ENCODE measurements around the gene KCNAB1. TPM values are rescaled to one million over a fixed set of nuclear protein-coding genes. Genes with fewer than 3 reads are reported as not detected.

The KCNAB1 gene
- total and polyA plus RNA-seq, 4 donors = 0.76 to 2.8 (median 1.0) TPM

- Histone ChIP-seq H3K9me3 (ENCODE audit: control insufficient read depth in 4 of 4, low read length in 3 of 4) (no peaks in the 10 kb centered on the region), H3K27me3 (ENCODE audit: control insufficient read depth in 4 of 4, insufficient read depth in 4 of 4, low read length in 3 of 4) (no peaks in the 10 kb centered on the region), H3K36me3 (ENCODE audit: control insufficient read depth in 4 of 4, insufficient read depth in 3 of 4, low read depth in 1 of 4, low read length in 3 of 4) (no peaks in the 10 kb centered on the region), H3K4me1 (ENCODE audit: control insufficient read depth in 4 of 4, insufficient read depth in 4 of 4, low read length in 3 of 4) (no peaks in the 10 kb centered on the region), H3K27ac (ENCODE audit: low read depth in 1 of 2, low read length in 2 of 2) (no peak overlapping the region), H3K9ac (ENCODE audit: low read depth in 1 of 2, low read length in 2 of 2) (no peak overlapping the region), H3K4me3 (ENCODE audit: low read depth in 1 of 3, low read length in 3 of 3) (no peak overlapping the region)
- no peak for DNase-seq (ENCODE audit: low spot score)
- WGBS = 74% methylated on average over 4 of the region's 4 CpGs
- TF ChIP-seq NR2F2 (IDR thresholded peaks at IDR 0.05) (no peak), JUND (IDR thresholded peaks at IDR 0.05) (peak in 1 of 2 donors; percentile 16)
Observed at GRCh38 chr3:156317462-156318074, 197.2 kb downstream of the KCNAB1 start.

GRCh38 chr3:156321945-156322344, 201.6 kb downstream of the KCNAB1 start:
- no peaks in the 10 kb centered on the region for H3K27me3 ChIP-seq (ENCODE audit: control insufficient read depth in 4 of 4, insufficient read depth in 4 of 4, low read length in 3 of 4)
- 49% methylated on average over 4 of the region's 4 CpGs for WGBS
- H3K9me3 ChIP-seq (ENCODE audit: control insufficient read depth in 4 of 4, low read length in 3 of 4) = no peaks in the 10 kb centered on the region
- H3K36me3 ChIP-seq (ENCODE audit: control insufficient read depth in 4 of 4, insufficient read depth in 3 of 4, low read depth in 1 of 4, low read length in 3 of 4) = no peaks in the 10 kb centered on the region
- DNase-seq (ENCODE audit: low spot score) = no peak
- H3K27ac ChIP-seq (ENCODE audit: low read depth in 1 of 2, low read length in 2 of 2) = no peak overlapping the region
- TF ChIP-seq FOXA2 (IDR thresholded peaks at IDR 0.05) = no peak
- no peak for TF ChIP-seq MAX (IDR thresholded peaks at IDR 0.05)
- no peak for TF ChIP-seq YY1 (IDR thresholded peaks at IDR 0.05)
- TF ChIP-seq TAF1 (conservative IDR thresholded peaks at IDR 0.05) = no peak
- no peak for TF ChIP-seq JUND (IDR thresholded peaks at IDR 0.05)
- no peak for TF ChIP-seq EGR1 (IDR thresholded peaks at IDR 0.05; ENCODE audit: low read depth in 2 of 2)
- TF ChIP-seq NR2F2 (IDR thresholded peaks at IDR 0.05) = no peak
- no peak for TF ChIP-seq RXRA (IDR thresholded peaks at IDR 0.05)
- no peak for TF ChIP-seq ATF3 (IDR thresholded peaks at IDR 0.05)
- no peak overlapping the region for H3K9ac ChIP-seq (ENCODE audit: low read depth in 1 of 2, low read length in 2 of 2)
- no peaks in the 10 kb centered on the region for H3K4me1 ChIP-seq (ENCODE audit: control insufficient read depth in 4 of 4, insufficient read depth in 4 of 4, low read length in 3 of 4)
- H3K4me3 ChIP-seq (ENCODE audit: low read depth in 1 of 3, low read length in 3 of 3) = no peak overlapping the region

GRCh38 chr3:156323466-156323865, 203.1 kb downstream of the KCNAB1 start:
- TF ChIP-seq FOXA1 (IDR thresholded peaks at IDR 0.05) (no peak), REST (IDR thresholded peaks at IDR 0.05) (no peak), ATF3 (IDR thresholded peaks at IDR 0.05) (no peak), HNF4A (conservative IDR thresholded peaks at IDR 0.05) (no peak), RAD21 (IDR thresholded peaks at IDR 0.05) (no peak), RXRA (IDR thresholded peaks at IDR 0.05) (no peak), CTCF (IDR thresholded peaks at IDR 0.05; ENCODE audit: low read depth, low read length, missing input control) (no peak), HNF4G (IDR thresholded peaks at IDR 0.05) (no peak), SP1 (IDR thresholded peaks at IDR 0.05) (no peak), ZBTB33 (IDR thresholded peaks at IDR 0.05) (no peak), MAX (IDR thresholded peaks at IDR 0.05) (no peak), NR2F2 (IDR thresholded peaks at IDR 0.05) (no peak), EGR1 (IDR thresholded peaks at IDR 0.05; ENCODE audit: low read depth in 2 of 2) (no peak)
- 37% methylated on average over 3 of the region's 3 CpGs for WGBS

More at GRCh38 chr3:156323466-156323865, 203.1 kb downstream of the KCNAB1 start:
- Histone ChIP-seq H3K27me3 (ENCODE audit: control insufficient read depth in 4 of 4, insufficient read depth in 4 of 4, low read length in 3 of 4) (no peaks in the 10 kb centered on the region), H3K9ac (ENCODE audit: low read depth in 1 of 2, low read length in 2 of 2) (no peak overlapping the region), H3K4me1 (ENCODE audit: control insufficient read depth in 4 of 4, insufficient read depth in 4 of 4, low read length in 3 of 4) (no peaks in the 10 kb centered on the region), H3K27ac (ENCODE audit: low read depth in 1 of 2, low read length in 2 of 2) (no peak overlapping the region), H3K36me3 (ENCODE audit: control insufficient read depth in 4 of 4, insufficient read depth in 3 of 4, low read depth in 1 of 4, low read length in 3 of 4) (no peaks in the 10 kb centered on the region), H3K9me3 (ENCODE audit: control insufficient read depth in 4 of 4, low read length in 3 of 4) (peaks cover 0 to 3% (median 0%) of the 10 kb centered on the region in 4 donors), H3K4me3 (ENCODE audit: low read depth in 1 of 3, low read length in 3 of 3) (no peak overlapping the region)
- no peak for DNase-seq (ENCODE audit: low spot score)

Measured in liver (tissue), 9 donors.